22Rv1 (cell line): ENCODE data around the gene SETBP1.

Experiments used
- CTCF ChIP-seq: fragments of 450-650 bp; IDR thresholded peaks from 2 replicates; pipeline ENCODE4 v1.5.1; 2017; ENCODE audit warnings: mild to moderate bottlenecking
- ZFX ChIP-seq: fragments of 450-650 bp; IDR thresholded peaks from 2 replicates; pipeline ENCODE4 v1.6.1; 2017; ENCODE audit warnings: antibody characterized with exemption, borderline replicate concordance

- TF ChIP-seq CTCF (no peak), ZFX (no peak)
Observed at GRCh38 chr18:44796429-44797428, 116.0 kb downstream of the SETBP1 start.
